ENCODE results near the gene SHLD2.
"Not testable (repeated sequence)": the region's sequence is repeated elsewhere in the genome, so short reads cannot be mapped to it uniquely, and the experiment has no call there.

SHLD2 gene

GRCh38 chr10:87213150-87213765, 118.3 kb downstream of the SHLD2 start:
- not testable (repeated sequence) for DNase-seq (ENCODE audit: low read depth)

GRCh38 chr10:87213806-87214205, 118.8 kb downstream of the SHLD2 start:
- DNase-seq (ENCODE audit: low read depth) = not testable (repeated sequence)

GRCh38 chr10:87216120-87216519, 121.1 kb downstream of the SHLD2 start:
- DNase-seq (ENCODE audit: low read depth) = not testable (repeated sequence)

DNA sequence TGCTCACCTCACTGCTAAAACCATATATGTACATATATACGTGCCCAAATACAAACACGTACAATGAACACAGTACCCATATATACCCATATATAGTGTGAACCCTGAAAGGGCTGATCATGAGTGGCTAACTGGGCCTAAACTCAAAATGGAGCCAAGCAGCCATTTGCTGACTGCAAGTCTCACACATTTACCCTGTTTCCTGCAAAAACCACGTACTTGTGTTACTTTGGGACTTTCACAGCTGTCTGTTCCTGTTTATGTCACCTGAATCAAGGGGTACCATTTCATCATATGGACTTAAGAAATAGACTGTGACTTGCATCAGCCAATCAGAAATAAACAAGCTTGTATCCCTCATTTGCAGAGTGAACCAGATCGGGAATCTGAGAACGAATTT, 124.4 kb downstream of the SHLD2 start:
- DNase-seq (ENCODE audit: low read depth) = not testable (repeated sequence)

GRCh38 chr10:87222789-87223188, 127.8 kb downstream of the SHLD2 start:
- DNase-seq (ENCODE audit: low read depth) = not testable (repeated sequence)

DNA sequence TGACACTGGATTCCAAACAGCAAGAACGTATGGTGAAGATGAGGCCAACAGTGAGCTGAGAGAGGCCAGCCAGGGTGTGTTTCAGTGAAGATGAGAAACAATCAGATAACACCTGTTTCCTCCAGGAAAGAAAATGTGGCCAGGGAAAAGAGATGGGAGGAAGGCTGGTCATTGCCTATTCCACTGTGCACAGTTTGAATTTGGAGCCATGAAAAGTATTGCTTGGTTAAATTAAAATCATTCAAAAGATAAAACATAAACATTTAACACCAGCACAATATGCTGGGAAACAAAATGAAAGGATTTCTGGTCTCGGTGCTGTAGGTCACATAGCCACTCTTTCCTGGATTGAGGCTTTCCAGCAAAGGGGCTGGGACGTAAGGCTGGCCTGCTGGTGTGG, 130.1 kb downstream of the SHLD2 start, which contains the start of gene NUTM2A:
Gene NUTM2A (plus strand): TSS at position 301 of the 400 bp plus-strand sequence. CDS start 383 bp downstream, outside the sequence.
- DNase-seq (ENCODE audit: low read depth) = not testable (repeated sequence)

DNA sequence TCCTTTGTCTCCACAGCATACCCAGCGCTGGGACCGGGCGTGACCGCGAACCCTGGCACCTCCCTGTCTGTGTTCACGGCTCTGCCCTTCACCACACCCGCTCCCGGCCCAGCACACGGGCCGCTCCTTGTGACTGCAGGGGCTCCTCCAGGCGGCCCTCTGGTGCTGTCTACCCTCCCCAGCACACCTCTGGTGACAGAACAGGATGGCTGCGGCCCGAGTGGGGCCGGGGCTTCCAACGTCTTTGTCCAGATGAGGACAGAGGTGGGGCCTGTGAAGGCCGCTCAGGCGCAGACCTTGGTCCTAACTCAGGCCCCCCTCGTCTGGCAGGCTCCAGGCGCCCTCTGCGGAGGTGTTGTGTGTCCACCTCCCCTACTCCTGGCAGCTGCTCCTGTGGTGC, 133.2 kb downstream of the SHLD2 start:
- not testable (repeated sequence) for DNase-seq (ENCODE audit: low read depth)

DNA sequence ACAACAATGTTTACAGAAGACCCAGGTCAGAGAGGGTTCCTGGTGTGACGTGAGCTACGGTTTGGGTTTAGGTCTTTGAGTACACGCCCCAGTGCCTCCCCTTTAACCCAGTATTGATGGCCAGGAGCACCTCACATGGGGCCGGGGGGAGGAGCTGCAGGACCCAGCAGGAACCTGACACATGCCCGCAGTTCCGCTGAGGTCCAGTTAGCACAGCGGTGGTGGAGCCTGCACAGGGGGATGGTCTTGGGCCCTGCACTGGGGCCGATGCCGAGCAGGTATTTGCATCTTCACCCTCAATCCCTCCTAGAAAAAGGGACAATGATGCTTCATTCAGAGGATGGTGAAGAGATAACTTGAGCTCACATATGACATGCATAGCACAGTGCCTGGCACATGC, 134.2 kb downstream of the SHLD2 start:
- DNase-seq (ENCODE audit: low read depth) = not testable (repeated sequence)

- not testable (repeated sequence) for DNase-seq (ENCODE audit: low read depth)
These were observed 139.8 kb downstream of the SHLD2 start for GRCh38 chr10:87234854-87235253.

DNA sequence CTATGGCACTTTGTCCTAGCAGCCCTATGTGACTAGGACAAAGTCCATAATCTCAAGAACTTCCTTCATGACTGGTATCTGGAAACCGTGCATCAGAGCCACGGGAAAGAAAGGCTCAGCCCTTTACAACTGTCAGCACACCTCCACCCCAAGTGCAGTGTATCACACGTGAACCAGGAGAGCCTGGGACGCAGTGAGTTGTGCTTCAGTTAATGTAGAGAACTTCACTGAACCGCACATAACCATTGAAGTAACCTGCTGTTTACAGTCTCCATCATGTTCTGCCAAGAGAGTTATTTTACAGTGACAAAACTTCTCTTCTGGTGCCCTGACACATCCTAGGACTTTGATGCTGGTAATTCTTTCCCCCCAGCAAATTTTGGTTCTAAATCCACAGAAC, 142.2 kb downstream of the SHLD2 start:
- DNase-seq (ENCODE audit: low read depth) = not testable (repeated sequence)

DNA sequence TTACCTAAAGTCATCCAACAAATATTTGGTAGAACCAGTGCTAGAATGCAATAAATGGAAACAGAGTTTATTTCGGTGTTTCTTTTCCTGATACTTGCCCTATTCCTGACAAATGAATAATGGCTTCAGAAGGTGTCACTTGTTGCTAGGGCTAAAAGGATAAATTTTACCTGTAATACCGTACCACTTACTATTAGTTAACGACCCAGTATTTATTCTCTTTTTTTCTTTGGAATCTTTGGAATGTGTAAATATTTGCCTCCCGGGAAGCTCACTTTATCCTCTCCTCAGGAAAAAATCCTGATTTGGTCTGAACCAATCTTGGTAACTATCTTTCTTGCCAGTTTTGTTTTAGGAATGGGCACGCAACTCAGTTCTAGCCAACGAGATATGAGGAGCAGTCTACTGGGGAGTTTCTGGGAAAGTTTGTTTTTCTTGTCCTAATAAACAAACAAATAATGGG, 144.4 kb downstream of the SHLD2 start:
- DNase-seq (ENCODE audit: low read depth) = not testable (repeated sequence)

All from stimulated activated CD8-positive, alpha-beta memory T cell treated with anti-CD3 and anti-CD28 coated beads, Interleukin-15, amount 100 ng/mL, for 1 hour (primary cell).